HL-60 (cell line): ENCODE data around the gene TBCK.

Experiments used
- CTCF ChIP-seq: IDR thresholded peaks from one replicate; pipeline ENCODE4 v1.5.1; 2011; ENCODE audit warnings: low read length, control low read depth, inconsistent platforms; ENCODE audit not compliant: insufficient read depth
- POLR2AphosphoS5 ChIP-seq: IDR thresholded peaks from 2 replicates; pipeline ENCODE4 v1.6.1; 2012; ENCODE audit warnings: low read depth
- SPI1 ChIP-seq: IDR thresholded peaks from 2 replicates; pipeline ENCODE4 v1.6.1; 2012; ENCODE audit warnings: low read depth, mild to moderate bottlenecking, borderline replicate concordance

GRCh38 chr4:106032851-106033286, 283.1 kb downstream of the TBCK start:
- no peak for TF ChIP-seq CTCF
- TF ChIP-seq POLR2AphosphoS5, result no peak
- no peak for TF ChIP-seq SPI1
